CD4-positive, alpha-beta T cell treated with Interleukin-15 for 1 hour (primary cell): Measurements from ENCODE around the gene WWP2.
A peak's percentile ranks its signal among the peaks of the same experiment; 100 is the strongest.
"Not testable (repeated sequence)": the region's sequence is repeated elsewhere in the genome, so short reads cannot be mapped to it uniquely, and the experiment has no call there.

Experiments
- DNase-seq: peaks from one replicate; pipeline ENCODE4 v3.0.0-alpha.2; 2020

WWP2 gene

GRCh38 chr16:69930117-69930776, 168.1 kb downstream of the WWP2 start:
- peak; percentile 29 for DNase-seq

GRCh38 chr16:69931631-69932030, 169.5 kb downstream of the WWP2 start:
- DNase-seq: no peak

GRCh38 chr16:69932228-69932627, 170.1 kb downstream of the WWP2 start:
- DNase-seq: no peak

- DNase-seq: no peak
Observed at GRCh38 chr16:69932691-69933392, 170.7 kb downstream of the WWP2 start.

GRCh38 chr16:69934044-69934443, 171.9 kb downstream of the WWP2 start:
- no peak for DNase-seq

GRCh38 chr16:69934751-69935150, 172.6 kb downstream of the WWP2 start:
- no peak for DNase-seq

GRCh38 chr16:69935278-69935711, 173.2 kb downstream of the WWP2 start:
- DNase-seq: no peak

- DNase-seq: no peak
Observed at GRCh38 chr16:69935740-69936139, 173.6 kb downstream of the WWP2 start.

- no peak for DNase-seq
Observed at GRCh38 chr16:69936252-69936651, 174.1 kb downstream of the WWP2 start.

GRCh38 chr16:69936751-69937211, 174.6 kb downstream of the WWP2 start:
- DNase-seq: no peak

- DNase-seq: no peak
Observed at GRCh38 chr16:69937465-69937951, 175.4 kb downstream of the WWP2 start.

- DNase-seq: no peak
Observed at GRCh38 chr16:69938981-69939820, 177.1 kb downstream of the WWP2 start.

GRCh38 chr16:69939821-69940585, 177.9 kb downstream of the WWP2 start:
- DNase-seq: no peak

GRCh38 chr16:69940676-69941075, 178.5 kb downstream of the WWP2 start:
- no peak for DNase-seq

- DNase-seq: no peak
Observed at GRCh38 chr16:69941251-69942098, 179.3 kb downstream of the WWP2 start.

GRCh38 chr16:69942099-69942491, 180.0 kb downstream of the WWP2 start:
- no peak for DNase-seq

- no peak for DNase-seq
Observed at GRCh38 chr16:69942627-69943170, 180.6 kb downstream of the WWP2 start.

GRCh38 chr16:69943241-69944036, 181.3 kb downstream of the WWP2 start:
- not testable (repeated sequence) for DNase-seq

- not testable (repeated sequence) for DNase-seq
Observed at GRCh38 chr16:69950411-69950810, 188.3 kb downstream of the WWP2 start.

GRCh38 chr16:69951017-69951671, 189.0 kb downstream of the WWP2 start, which contains the start of gene CLEC18A:
CLEC18A (plus strand) TSS chr16:69951334; CDS start chr16:69951367, 33 bp downstream.
- DNase-seq: not testable (repeated sequence)
